GM19455 (cell line): ENCODE data around the gene CPEB3.
A peak's percentile ranks its signal among the peaks of the same experiment; 100 is the strongest.
"Not testable (repeated sequence)": the region's sequence is repeated elsewhere in the genome, so short reads cannot be mapped to it uniquely, and the experiment has no call there.

ENCODE experiments used
- ATAC-seq: cut with Tn5 transposase; IDR thresholded peaks from one replicate; pipeline ENCODE4 v1.9.1; 2021; ENCODE audit not compliant: unreplicated experiment

The CPEB3 gene

GRCh38 chr10:92149261-92149660 is 141.6 kb downstream of the CPEB3 start:
- ATAC-seq = no peak

- ATAC-seq = no peak
Measured at GRCh38 chr10:92146781-92147180, 144.1 kb downstream of the CPEB3 start.

DNA sequence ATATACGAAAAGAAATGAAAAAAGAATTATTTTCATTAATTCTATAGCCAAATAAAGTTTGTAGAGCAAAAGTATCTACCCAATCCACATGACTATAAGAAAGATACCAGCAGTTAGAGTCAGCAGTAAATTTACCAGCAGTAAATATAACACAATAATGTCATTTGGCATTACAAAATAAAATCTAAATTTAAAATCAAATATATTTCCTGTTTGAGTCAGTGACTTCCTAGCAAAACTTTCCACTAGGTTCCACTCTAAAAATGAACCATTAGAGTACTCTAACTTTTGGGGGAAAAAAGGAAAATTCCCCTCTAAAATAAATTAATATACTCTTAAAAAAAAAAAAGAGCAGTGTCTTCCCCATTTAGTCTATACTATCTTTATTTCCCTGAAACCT is 144.8 kb downstream of the CPEB3 start:
- ATAC-seq = no peak

DNA sequence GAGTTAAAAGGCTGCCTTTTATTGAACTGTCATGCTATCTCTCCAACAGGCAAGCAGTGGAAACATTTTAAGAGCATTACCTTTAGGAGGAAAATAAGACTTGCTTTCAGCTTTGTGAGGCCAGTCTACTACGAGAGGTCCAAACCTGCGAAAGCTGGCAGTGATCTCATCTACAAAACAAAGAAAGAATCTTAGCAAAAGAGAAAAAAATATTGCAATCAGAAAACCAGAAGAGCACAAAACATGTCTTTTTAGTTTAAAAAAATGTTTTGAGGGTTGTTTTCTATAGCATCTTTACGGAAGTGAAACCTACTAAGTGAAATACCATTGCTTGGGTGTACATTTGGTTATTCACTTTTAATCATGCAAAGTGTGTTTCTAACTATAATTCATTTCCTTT is 147.9 kb downstream of the CPEB3 start:
- peak; percentile 63 for ATAC-seq

GRCh38 chr10:92142512-92142911 is 148.4 kb downstream of the CPEB3 start:
- peak; percentile 9 for ATAC-seq

- not testable (repeated sequence) for ATAC-seq
Measured at GRCh38 chr10:92141147-92141546, 149.7 kb downstream of the CPEB3 start.

DNA sequence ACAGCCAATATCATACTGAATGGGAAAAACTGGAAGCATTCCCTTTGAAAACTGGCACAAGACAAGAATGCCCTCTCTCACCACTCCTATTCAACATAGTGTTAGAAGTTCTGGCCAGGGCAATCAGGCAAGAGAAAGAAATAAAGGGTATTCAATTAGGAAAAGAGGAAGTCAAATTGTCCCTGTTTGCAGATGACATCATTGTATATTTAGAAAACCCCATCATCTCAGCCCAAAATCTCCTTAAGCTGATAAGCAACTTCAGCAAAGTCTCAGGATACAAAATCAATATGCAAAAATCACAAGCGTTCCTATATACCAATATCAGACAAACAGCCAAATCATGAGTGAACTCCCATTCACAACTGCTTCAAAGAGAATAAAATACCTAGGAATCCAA is 156.8 kb downstream of the CPEB3 start:
- not testable (repeated sequence) for ATAC-seq

DNA sequence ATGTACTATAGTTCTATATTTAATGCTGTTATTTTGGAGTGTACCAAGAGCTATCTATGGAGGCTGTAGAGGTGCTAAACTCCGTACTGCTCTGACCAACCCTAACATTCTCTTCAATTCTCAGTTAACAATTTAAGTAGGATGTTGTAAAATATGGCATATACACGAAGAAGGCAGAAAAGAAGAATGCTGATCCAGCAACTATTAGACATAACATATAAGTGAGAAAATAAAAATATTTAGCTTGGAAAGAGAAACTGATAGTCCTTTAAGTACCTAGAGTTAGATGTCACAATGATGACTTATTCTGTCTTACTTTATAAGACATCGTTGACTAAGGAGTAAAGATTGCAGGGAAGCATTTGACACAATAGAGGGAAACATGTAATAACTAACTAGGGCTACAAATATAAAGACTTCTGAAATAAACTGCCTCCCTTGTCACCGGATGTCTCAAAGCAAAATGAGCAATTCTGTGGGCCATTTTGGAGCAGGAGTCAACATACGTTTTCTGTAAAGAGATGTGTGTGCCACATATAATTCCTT is 159.5 kb downstream of the CPEB3 start:
- no peak for ATAC-seq

GRCh38 chr10:92130622-92131274 is 160.1 kb downstream of the CPEB3 start:
- ATAC-seq = no peak

DNA sequence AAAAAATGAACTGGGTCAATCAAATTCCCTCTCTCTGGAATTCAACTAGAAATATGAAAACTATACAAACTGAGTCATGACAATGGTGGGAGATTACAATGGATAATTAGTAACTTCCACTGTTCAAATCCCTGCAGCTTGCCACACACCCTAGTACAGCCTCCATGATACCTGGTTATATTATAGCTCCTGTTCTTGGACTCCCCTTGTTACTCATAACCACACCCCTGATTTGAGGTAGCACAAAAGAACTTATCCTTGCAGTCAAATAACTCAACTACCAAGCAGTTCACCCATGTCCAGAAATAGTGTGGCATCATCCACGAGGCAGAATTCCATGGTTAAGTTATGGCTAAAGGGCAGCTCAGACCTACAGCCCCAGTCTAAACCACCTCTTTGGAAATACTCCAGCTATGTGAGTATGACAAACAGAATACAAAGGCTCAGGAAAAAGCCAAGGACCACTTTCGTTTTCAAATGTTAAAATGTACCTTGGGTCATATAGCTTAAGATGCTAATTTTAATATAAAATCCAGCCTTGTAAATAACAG is 164.7 kb downstream of the CPEB3 start:
- ATAC-seq = no peak

- ATAC-seq = no peak
Measured at GRCh38 chr10:92125144-92125543, 165.7 kb downstream of the CPEB3 start.

DNA sequence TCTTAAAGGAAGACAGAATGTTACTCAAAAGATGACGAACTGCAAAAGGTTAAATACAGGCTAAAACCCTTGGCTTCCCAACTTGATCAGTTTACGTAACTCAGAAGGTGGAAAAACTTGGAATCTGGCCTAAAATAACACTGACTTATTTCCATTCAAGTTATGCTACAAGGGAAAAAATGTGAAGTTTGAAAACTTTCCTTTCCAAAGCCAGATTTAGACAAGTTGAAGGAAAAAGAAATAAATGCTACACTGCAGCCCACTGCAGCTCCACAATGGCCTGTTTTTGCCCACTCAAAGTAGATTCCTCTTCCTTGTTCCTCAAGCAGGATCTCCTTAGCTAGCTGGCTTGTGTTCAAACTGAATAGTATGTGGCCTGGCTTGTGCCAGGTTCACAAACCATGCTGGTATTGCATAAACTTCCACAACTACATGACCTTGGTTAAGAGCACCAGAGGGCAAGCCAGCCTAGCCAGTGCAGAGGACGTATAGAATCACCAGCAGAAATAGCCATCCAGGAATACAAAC is 166.2 kb downstream of the CPEB3 start:
- ATAC-seq = no peak

GRCh38 chr10:92124020-92124419 is 166.9 kb downstream of the CPEB3 start:
- no peak for ATAC-seq

DNA sequence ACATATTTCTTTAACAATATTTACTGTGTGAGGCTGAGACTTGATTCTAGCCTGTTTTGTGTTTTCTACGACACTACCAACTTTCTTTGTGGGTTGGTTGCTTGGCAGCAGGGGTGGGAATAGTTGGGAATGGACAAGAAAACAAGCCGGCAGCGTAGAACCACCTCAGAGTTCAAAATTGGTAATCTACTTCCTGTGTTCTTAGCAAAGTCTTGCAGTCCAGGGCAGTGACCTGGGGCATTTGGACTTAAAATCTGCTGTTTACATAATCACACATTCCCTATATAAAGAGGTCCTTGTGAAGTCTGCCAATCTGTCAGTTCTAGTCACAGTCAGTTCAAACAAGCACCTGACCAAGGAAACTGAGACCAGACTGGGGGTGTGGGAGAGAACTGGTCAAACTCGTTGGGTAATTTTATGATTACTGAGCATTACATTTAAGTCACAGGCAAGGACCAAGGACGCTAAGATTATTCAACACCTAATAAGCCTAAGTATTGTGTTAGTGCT is 167.9 kb downstream of the CPEB3 start:
- ATAC-seq = no peak

DNA sequence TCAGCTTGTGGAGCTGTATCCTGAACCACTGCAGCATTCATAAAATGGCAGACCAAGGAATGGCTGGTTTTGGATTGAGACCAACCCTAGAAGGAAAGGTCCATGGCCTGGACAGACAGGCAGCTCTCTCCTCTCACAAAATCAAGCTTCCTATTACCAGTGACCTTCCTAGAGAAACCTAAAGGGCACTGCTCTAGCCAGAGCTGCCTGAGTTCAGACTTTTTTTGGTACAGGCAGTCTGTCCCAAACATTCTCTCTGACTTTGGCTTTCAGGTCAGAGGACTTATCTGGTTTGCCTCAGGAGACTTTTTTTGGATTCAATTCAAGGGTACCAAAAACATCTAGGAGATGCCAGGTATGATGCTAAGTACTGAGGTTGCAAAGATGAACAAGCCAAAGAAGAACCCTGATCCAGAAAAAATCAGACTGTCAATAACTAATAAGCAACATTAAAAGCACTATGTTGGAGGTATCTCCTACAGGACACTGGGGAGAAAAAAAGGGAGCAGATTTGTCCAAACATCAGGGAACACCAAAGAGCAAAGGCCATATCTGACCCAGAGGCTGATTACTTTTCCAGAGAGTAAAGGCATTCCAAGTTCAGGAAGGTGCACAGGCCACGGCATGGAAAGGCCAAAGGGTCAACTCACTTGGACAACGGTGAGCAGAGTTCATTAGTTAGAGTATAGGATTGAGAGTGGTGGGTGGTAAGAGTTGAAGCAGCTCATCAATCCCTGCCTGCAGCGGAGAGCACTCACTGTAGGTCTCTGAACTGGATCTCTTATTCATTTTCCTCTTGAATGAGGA is 169.0 kb downstream of the CPEB3 start:
- no peak for ATAC-seq

GRCh38 chr10:92119340-92119739 is 171.5 kb downstream of the CPEB3 start:
- no peak for ATAC-seq

GRCh38 chr10:92114917-92115316 is 176.0 kb downstream of the CPEB3 start:
- not testable (repeated sequence) for ATAC-seq

DNA sequence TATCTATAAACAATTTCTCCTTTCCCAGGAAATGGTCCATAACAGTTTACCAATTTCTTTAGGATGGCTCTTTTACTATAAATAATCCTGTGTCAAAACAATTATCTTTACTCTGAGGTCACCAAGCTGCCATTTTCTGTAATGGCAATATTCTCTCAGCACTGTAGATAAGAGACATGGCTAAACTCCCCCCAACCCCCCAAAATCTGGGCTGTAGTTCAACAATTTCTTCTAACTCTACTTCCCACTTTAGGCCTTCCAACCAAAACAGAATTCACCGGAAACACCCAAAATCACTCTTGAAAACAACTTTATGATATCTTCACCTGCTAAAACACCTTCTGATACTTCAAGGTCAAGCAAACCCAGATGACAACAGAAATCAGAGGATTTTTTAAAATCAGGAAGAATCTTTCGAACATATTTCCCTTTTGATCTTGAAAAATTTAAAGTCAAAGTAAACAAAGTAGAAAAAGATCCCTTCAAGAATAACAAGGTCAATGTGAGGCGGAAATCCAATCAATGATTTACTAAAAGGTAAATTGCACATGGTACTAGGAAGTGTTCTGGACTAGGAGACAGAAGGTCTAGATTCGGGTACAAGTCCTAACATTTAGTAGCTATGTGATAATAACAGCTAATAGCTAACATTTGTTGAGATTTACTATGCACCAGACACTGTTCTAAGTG is 176.8 kb downstream of the CPEB3 start:
- no peak for ATAC-seq

DNA sequence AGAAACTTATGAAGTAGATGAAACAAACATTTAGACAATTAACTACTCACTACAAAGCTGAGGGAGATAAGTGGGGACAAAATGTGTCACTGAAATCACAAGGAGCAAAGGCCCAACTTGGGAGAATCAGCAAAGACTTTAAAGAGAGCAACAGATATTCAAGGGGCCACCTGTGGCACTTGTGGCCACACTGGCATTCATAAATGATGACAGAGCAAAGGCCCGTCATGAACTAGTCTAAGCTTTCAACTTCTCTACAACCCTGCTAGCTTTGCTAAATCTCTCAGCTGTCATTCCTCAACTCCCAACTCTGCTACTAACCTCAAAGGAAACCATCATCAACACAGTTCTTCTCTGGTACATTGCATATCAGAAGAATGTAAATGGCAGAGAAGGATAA is 178.4 kb downstream of the CPEB3 start:
- no peak for ATAC-seq

- ATAC-seq = no peak
Measured at GRCh38 chr10:92111336-92111939, 179.4 kb downstream of the CPEB3 start.
